HL-60 (cell line): Measurements from ENCODE around the gene GNAQ.
"Not testable (repeated sequence)": the region's sequence is repeated elsewhere in the genome, so short reads cannot be mapped to it uniquely, and the experiment has no call there.

ENCODE experiments used
- DNase-seq, 2 experiments: peaks; one replicate each; pipeline ENCODE4 v3.0.0-alpha.2; 2010 to 2020; ENCODE audit warnings: low read depth in 1 of 2, low spot score in 1 of 2
- H3K27ac ChIP-seq: fragments of 250-450 bp; sonication (Bioruptor Pico); replicated peaks from 2 replicates; pipeline ENCODE4 v1.5.1; 2020; ENCODE audit warnings: mild to moderate bottlenecking, moderate library complexity
- H3K27me3 ChIP-seq: fragments of 250-450 bp; sonication (Bioruptor Pico); 2 replicates; pipeline ENCODE4 v1.5.1; 2021; ENCODE audit warnings: mild to moderate bottlenecking, moderate library complexity; ENCODE audit not compliant: insufficient read depth, poor library complexity, severe bottlenecking
- H3K4me3 ChIP-seq: replicated peaks from 2 replicates; pipeline ENCODE4 v1.5.1; 2011; ENCODE audit warnings: mild to moderate bottlenecking, control low read depth, low read length; ENCODE audit not compliant: insufficient read depth
- GABPA ChIP-seq: IDR thresholded peaks from 2 replicates; pipeline ENCODE4 v1.6.1; 2012; ENCODE audit warnings: low read depth
- POLR2AphosphoS5 ChIP-seq: IDR thresholded peaks from 2 replicates; pipeline ENCODE4 v1.6.1; 2012; ENCODE audit warnings: low read depth
- SPI1 ChIP-seq: IDR thresholded peaks from 2 replicates; pipeline ENCODE4 v1.6.1; 2012; ENCODE audit warnings: low read depth, mild to moderate bottlenecking, borderline replicate concordance
- TF ChIP-seq, protein P1 (sequence below): IDR thresholded peaks from 2 replicates; pipeline ENCODE4 v1.6.1; 2012; ENCODE audit warnings: low read depth; ENCODE audit not compliant: insufficient replicate concordance
- TF ChIP-seq, protein P2 (sequence below): IDR thresholded peaks from one replicate; pipeline ENCODE4 v1.5.1; 2011; ENCODE audit warnings: low read length, control low read depth, inconsistent platforms; ENCODE audit not compliant: insufficient read depth

The GNAQ gene

GRCh38 chr9:77883846-77884771, 147.5 kb downstream of the GNAQ start:
- DNase-seq: no peak
- Histone ChIP-seq H3K27me3 (no peaks in the 10 kb centered on the region), H3K27ac (no peak overlapping the region), H3K4me3 (no peak overlapping the region)
- TF ChIP-seq SPI1 (no peak), POLR2AphosphoS5 (no peak), GABPA (no peak)
- TF ChIP-seq, protein P1, sequence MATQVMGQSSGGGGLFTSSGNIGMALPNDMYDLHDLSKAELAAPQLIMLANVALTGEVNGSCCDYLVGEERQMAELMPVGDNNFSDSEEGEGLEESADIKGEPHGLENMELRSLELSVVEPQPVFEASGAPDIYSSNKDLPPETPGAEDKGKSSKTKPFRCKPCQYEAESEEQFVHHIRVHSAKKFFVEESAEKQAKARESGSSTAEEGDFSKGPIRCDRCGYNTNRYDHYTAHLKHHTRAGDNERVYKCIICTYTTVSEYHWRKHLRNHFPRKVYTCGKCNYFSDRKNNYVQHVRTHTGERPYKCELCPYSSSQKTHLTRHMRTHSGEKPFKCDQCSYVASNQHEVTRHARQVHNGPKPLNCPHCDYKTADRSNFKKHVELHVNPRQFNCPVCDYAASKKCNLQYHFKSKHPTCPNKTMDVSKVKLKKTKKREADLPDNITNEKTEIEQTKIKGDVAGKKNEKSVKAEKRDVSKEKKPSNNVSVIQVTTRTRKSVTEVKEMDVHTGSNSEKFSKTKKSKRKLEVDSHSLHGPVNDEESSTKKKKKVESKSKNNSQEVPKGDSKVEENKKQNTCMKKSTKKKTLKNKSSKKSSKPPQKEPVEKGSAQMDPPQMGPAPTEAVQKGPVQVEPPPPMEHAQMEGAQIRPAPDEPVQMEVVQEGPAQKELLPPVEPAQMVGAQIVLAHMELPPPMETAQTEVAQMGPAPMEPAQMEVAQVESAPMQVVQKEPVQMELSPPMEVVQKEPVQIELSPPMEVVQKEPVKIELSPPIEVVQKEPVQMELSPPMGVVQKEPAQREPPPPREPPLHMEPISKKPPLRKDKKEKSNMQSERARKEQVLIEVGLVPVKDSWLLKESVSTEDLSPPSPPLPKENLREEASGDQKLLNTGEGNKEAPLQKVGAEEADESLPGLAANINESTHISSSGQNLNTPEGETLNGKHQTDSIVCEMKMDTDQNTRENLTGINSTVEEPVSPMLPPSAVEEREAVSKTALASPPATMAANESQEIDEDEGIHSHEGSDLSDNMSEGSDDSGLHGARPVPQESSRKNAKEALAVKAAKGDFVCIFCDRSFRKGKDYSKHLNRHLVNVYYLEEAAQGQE: no peak
- TF ChIP-seq, protein P2, sequence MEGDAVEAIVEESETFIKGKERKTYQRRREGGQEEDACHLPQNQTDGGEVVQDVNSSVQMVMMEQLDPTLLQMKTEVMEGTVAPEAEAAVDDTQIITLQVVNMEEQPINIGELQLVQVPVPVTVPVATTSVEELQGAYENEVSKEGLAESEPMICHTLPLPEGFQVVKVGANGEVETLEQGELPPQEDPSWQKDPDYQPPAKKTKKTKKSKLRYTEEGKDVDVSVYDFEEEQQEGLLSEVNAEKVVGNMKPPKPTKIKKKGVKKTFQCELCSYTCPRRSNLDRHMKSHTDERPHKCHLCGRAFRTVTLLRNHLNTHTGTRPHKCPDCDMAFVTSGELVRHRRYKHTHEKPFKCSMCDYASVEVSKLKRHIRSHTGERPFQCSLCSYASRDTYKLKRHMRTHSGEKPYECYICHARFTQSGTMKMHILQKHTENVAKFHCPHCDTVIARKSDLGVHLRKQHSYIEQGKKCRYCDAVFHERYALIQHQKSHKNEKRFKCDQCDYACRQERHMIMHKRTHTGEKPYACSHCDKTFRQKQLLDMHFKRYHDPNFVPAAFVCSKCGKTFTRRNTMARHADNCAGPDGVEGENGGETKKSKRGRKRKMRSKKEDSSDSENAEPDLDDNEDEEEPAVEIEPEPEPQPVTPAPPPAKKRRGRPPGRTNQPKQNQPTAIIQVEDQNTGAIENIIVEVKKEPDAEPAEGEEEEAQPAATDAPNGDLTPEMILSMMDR: no peak

GRCh38 chr9:77883133-77883532, 148.5 kb downstream of the GNAQ start:
- Histone ChIP-seq H3K27me3 (no peaks in the 10 kb centered on the region), H3K27ac (no peak overlapping the region), H3K4me3 (no peak overlapping the region)
- DNase-seq: no peak
- no peak for TF ChIP-seq GABPA

GRCh38 chr9:77882294-77882693, 149.3 kb downstream of the GNAQ start:
- H3K27ac ChIP-seq: no peak overlapping the region
- no peak for DNase-seq

DNA sequence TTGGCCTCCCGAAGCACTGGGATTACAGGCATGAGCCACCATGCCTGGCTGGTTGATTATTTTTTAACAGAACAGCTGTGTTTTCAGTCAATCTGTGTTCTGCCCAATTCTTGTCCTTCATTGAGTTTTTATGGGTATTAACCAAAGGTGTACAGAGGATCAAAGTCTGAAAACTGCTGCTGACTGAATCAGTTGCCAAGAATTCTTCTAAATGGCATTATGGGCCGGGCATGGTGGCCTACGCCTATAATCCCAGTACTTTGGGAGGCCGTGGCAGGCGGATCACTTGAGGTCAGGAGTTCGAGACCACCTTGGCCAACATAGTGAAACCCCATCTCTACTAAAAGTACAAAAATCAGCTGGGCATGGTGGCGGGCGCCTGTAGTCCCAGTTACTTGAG, 150.0 kb downstream of the GNAQ start:
- H3K27me3 ChIP-seq, H3K27ac ChIP-seq, DNase-seq: not testable (repeated sequence)

More at GRCh38 chr9:77882294-77882693, 149.3 kb downstream of the GNAQ start:
- Histone ChIP-seq H3K4me3 (no peak overlapping the region), H3K27me3 (no peaks in the 10 kb centered on the region)
- TF ChIP-seq, protein P1: no peak
- TF ChIP-seq POLR2AphosphoS5 (no peak), SPI1 (no peak), GABPA (no peak)
- TF ChIP-seq, protein P2: no peak

DNA sequence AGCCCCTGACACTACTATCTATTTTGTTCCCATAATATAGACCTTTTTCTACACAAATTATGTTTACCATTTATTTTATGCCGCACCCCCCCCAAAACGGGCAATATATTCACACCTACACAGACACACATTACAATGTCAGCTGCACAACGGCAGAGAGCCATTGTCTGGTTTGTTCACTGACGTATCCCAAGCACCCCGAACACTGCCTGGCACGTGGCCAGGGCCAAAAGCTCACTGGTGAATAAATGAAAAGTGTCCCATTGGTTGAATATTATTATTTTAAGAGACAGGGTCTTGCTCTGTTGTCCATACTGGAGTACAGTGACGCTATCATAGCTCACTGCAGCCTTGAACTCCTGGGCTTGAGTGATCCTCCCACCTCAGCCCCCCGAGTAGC, 150.5 kb downstream of the GNAQ start:
- TF ChIP-seq POLR2AphosphoS5 (no peak), SPI1 (no peak), GABPA (no peak)
- TF ChIP-seq, protein P2: no peak
- TF ChIP-seq, protein P1: no peak
- H3K27me3 ChIP-seq: no peaks in the 10 kb centered on the region
- H3K4me3 ChIP-seq: no peak overlapping the region
- H3K27ac ChIP-seq: no peak overlapping the region
- DNase-seq: no peak

More for the DNA sequence above, 150.0 kb downstream of the GNAQ start:
- not testable (repeated sequence) for H3K4me3 ChIP-seq
